ENCODE results near the gene PAFAH2. TPM values are rescaled to one million over a fixed set of nuclear protein-coding genes. Genes with fewer than 3 reads are reported as not detected.

Gene PAFAH2
- total RNA-seq, result 7.1 TPM

GRCh38 chr1:25997828-25998761, at the start of gene PAFAH2:
PAFAH2 (minus strand) TSS chr1:25998063; CDS start chr1:25990816, 7,247 bp downstream.
- Histone ChIP-seq H3K27ac (peak within 1 kb of the TSS; percentile 84), H3K4me3 (peak within 1 kb of the TSS; percentile 62 to 76), H3K27me3 (no peaks in the 10 kb centered on the region), H3K9me3 (no peaks in the 10 kb centered on the region), H3K36me3 (no peaks in the 10 kb centered on the region), H3K4me1 (peaks cover 20% of the 10 kb centered on the region)
- peak; percentile 98 for DNase-seq (ENCODE audit: extremely low spot score in 2 of 2)
- peak; percentile 89 to 99 for TF ChIP-seq POLR2AphosphoS5 (IDR thresholded peaks at IDR 0.05; ENCODE audit: insufficient read depth in 1 of 2, low read depth in 1 of 2)
- TF ChIP-seq POLR2A (IDR thresholded peaks at IDR 0.05), result no peak
- TF ChIP-seq, protein P1, sequence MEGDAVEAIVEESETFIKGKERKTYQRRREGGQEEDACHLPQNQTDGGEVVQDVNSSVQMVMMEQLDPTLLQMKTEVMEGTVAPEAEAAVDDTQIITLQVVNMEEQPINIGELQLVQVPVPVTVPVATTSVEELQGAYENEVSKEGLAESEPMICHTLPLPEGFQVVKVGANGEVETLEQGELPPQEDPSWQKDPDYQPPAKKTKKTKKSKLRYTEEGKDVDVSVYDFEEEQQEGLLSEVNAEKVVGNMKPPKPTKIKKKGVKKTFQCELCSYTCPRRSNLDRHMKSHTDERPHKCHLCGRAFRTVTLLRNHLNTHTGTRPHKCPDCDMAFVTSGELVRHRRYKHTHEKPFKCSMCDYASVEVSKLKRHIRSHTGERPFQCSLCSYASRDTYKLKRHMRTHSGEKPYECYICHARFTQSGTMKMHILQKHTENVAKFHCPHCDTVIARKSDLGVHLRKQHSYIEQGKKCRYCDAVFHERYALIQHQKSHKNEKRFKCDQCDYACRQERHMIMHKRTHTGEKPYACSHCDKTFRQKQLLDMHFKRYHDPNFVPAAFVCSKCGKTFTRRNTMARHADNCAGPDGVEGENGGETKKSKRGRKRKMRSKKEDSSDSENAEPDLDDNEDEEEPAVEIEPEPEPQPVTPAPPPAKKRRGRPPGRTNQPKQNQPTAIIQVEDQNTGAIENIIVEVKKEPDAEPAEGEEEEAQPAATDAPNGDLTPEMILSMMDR (IDR thresholded peaks at IDR 0.05), result peak; percentile 93 to 100 (median 99)
- intact Hi-C loops (cut with DNase I), result loop anchor here (2.0 to 5.0 kb wide), 2 partner anchors 91 to 103 kb away; partner anchors contain the start of gene STMN1

- DNase-seq (ENCODE audit: extremely low spot score in 2 of 2), result no peak
- intact Hi-C loops (cut with DNase I), result no loop called here
- Histone ChIP-seq H3K4me1 (peaks cover 20% of the 10 kb centered on the region), H3K27ac (no peak overlapping the region), H3K27me3 (no peaks in the 10 kb centered on the region), H3K36me3 (no peaks in the 10 kb centered on the region), H3K4me3 (no peak overlapping the region), H3K9me3 (no peaks in the 10 kb centered on the region)
- TF ChIP-seq POLR2A (IDR thresholded peaks at IDR 0.05) (no peak), POLR2AphosphoS5 (IDR thresholded peaks at IDR 0.05; ENCODE audit: insufficient read depth in 1 of 2, low read depth in 1 of 2) (no peak)
- TF ChIP-seq, protein P1 (IDR thresholded peaks at IDR 0.05), result no peak
These were observed 49.5 kb upstream of the PAFAH2 start for GRCh38 chr1:26047278-26047874.

- Histone ChIP-seq H3K4me1 (peaks cover 20% of the 10 kb centered on the region), H3K36me3 (no peaks in the 10 kb centered on the region), H3K4me3 (no peak overlapping the region), H3K27me3 (no peaks in the 10 kb centered on the region), H3K27ac (no peak overlapping the region), H3K9me3 (no peaks in the 10 kb centered on the region)
- DNase-seq (ENCODE audit: extremely low spot score in 2 of 2), result no peak
- intact Hi-C loops (cut with DNase I), result no loop called here
- TF ChIP-seq POLR2A (IDR thresholded peaks at IDR 0.05) (no peak), POLR2AphosphoS5 (IDR thresholded peaks at IDR 0.05; ENCODE audit: insufficient read depth in 1 of 2, low read depth in 1 of 2) (no peak)
- TF ChIP-seq, protein P1 (IDR thresholded peaks at IDR 0.05), result no peak
These were observed 48.6 kb upstream of the PAFAH2 start for GRCh38 chr1:26046246-26047095.

GRCh38 chr1:26045722-26046245, 47.9 kb upstream of the PAFAH2 start, which contains the start of gene SLC30A2:
SLC30A2 (minus strand) TSS chr1:26046118; CDS start chr1:26045896, 222 bp downstream.
- DNase-seq (ENCODE audit: extremely low spot score in 2 of 2), result no peak
- no peaks in the 10 kb centered on the region for H3K9me3 ChIP-seq
- TF ChIP-seq, protein P1 (IDR thresholded peaks at IDR 0.05), result no peak
- no peak for TF ChIP-seq POLR2AphosphoS5 (IDR thresholded peaks at IDR 0.05; ENCODE audit: insufficient read depth in 1 of 2, low read depth in 1 of 2)
- TF ChIP-seq POLR2A (IDR thresholded peaks at IDR 0.05), result no peak
- H3K27me3 ChIP-seq, result no peaks in the 10 kb centered on the region
- peaks cover 20% of the 10 kb centered on the region for H3K4me1 ChIP-seq
- H3K4me3 ChIP-seq, result no peak within 1 kb of the TSS
- intact Hi-C loops (cut with DNase I), result no loop called here
- H3K27ac ChIP-seq, result no peak within 1 kb of the TSS
- no peaks in the 10 kb centered on the region for H3K36me3 ChIP-seq
